Stomach (tissue), 9 donors: ENCODE data around the gene AP3B1. TPM values are rescaled to one million over a fixed set of nuclear protein-coding genes. Genes with fewer than 3 reads are reported as not detected.
A peak's percentile ranks its signal among the peaks of the same experiment; 100 is the strongest.

Experiments used
- DNase-seq, 2 donors: peaks; one replicate each; pipeline versions ENCODE4 v3.0.0 to v3.0.0-alpha.2; 2013 to 2019
- H3K27ac ChIP-seq, 5 donors: fragments of 200-600 bp in 4 of 5; sonication (generic) in 4 of 5; one replicate each; pipeline ENCODE4 v1.5.1; 2013 to 2019; ENCODE audit warnings: mild to moderate bottlenecking in 1 of 5, moderate library complexity in 1 of 5
- H3K27me3 ChIP-seq, 3 donors: fragments of 200-600 bp; sonication (generic); one replicate each; pipeline ENCODE4 v1.5.1; 2017 to 2019; ENCODE audit warnings: mixed run types in 1 of 3
- H3K36me3 ChIP-seq, 4 donors: fragments of 200-600 bp; sonication (generic); 1 replicate in 3 of 4; 2 replicates in 1 of 4; pipeline ENCODE4 v1.5.1; 2016 to 2019
- H3K4me1 ChIP-seq, 4 donors: fragments of 200-600 bp; sonication (generic); one replicate each; pipeline ENCODE4 v1.5.1; 2016 to 2019
- H3K4me3 ChIP-seq, 4 donors: fragments of 200-600 bp; sonication (generic) in 3 of 4; one replicate each; pipeline ENCODE4 v1.5.1; 2016 to 2019; ENCODE audit warnings: mild to moderate bottlenecking in 1 of 4
- H3K9me3 ChIP-seq, 4 donors: fragments of 200-600 bp; sonication (generic); one replicate each; pipeline ENCODE4 v1.5.1; 2016 to 2019
- EP300 ChIP-seq: sonication (generic); formaldehyde crosslinking; IDR thresholded peaks from one replicate; pipeline ENCODE4 v1.6.1; 2017; ENCODE audit warnings: antibody characterized with exemption
- POLR2A ChIP-seq, 4 donors: fragments of 450-650 bp; IDR thresholded peaks; one replicate each; pipeline ENCODE4 v1.6.1; 2016; ENCODE audit warnings: antibody characterized with exemption in 4 of 4, control low read depth in 2 of 4, mild to moderate bottlenecking in 1 of 4, moderate library complexity in 1 of 4
- POLR2AphosphoS5 ChIP-seq, 3 donors: sonication (generic); formaldehyde crosslinking; IDR thresholded peaks; one replicate each; pipeline ENCODE4 v1.6.1; 2016; ENCODE audit warnings: antibody characterized with exemption in 3 of 3
- WGBS, 5 donors: extraction: QIAGEN DNeasy Blood & Tissue Kit in 3 of 5; methylation state at CpG; one replicate each; pipeline versions ENCODE4 v1.1.5 to v1.1.7; 2013 to 2018; 5-methylcytosine and 5-hydroxymethylcytosine counted together
- intact Hi-C: fragments of 100-400 bp; cut with DNase I; formaldehyde crosslinking; loops from one replicate; pipeline ENCODE4 v1.15.1; 2023; ENCODE audit warnings: low total_unique reads
- polyA plus RNA-seq, 3 donors: library from polyadenylated mRNA; stranded (reverse); fragments of 200-250 nt; gene quantifications; one replicate each; pipeline ENCODE4 v1.2.3, GENCODE V29; 2013
- total RNA-seq, 5 donors: library from RNA; depleted of rRNA; stranded (reverse); fragments of >200 nt; gene quantifications; one replicate each; pipeline versions ENCODE4 v1.1.0 to v1.2.3, GENCODE V29; 2014 to 2016
- TF ChIP-seq, protein P1 (sequence below), 7 experiments: fragments of 450-650 bp in 4 of 7; fragments of 200-600 bp in 3 of 7; sonication (generic) in 3 of 7; IDR thresholded peaks; one replicate each; pipeline ENCODE4 v1.5.1; 2016 to 2019; ENCODE audit warnings: antibody characterized with exemption in 7 of 7, control low read depth in 2 of 7, mild to moderate bottlenecking in 1 of 7
- donor health status: healthy with polysubstance abuse.
- donor health status: Bipolar disorder and iron deficiency.
- donor health status: healthy.

Gene AP3B1
- total and polyA plus RNA-seq, 8 donors = 15.2 to 81.0 (median 23.5) TPM

DNA sequence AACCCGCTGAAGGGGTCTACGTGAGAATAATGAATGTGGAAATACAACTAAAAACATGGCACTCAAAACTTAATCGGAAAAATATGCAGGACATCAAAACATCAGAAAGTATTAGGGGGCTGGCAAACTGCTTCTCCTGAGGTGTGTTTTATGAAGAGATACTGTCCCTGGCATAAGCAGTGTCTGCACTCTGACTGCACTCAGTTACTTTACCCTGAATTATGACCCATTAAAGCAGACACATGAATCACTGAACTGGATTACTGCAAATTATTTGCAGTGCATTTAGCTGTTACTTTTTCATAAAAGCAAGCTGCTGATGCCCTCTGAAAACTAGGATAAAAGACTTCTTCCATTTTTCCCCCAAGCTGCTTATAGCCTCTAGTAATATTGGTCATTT, 164.9 kb downstream of the AP3B1 start:
- TF ChIP-seq, protein P1, sequence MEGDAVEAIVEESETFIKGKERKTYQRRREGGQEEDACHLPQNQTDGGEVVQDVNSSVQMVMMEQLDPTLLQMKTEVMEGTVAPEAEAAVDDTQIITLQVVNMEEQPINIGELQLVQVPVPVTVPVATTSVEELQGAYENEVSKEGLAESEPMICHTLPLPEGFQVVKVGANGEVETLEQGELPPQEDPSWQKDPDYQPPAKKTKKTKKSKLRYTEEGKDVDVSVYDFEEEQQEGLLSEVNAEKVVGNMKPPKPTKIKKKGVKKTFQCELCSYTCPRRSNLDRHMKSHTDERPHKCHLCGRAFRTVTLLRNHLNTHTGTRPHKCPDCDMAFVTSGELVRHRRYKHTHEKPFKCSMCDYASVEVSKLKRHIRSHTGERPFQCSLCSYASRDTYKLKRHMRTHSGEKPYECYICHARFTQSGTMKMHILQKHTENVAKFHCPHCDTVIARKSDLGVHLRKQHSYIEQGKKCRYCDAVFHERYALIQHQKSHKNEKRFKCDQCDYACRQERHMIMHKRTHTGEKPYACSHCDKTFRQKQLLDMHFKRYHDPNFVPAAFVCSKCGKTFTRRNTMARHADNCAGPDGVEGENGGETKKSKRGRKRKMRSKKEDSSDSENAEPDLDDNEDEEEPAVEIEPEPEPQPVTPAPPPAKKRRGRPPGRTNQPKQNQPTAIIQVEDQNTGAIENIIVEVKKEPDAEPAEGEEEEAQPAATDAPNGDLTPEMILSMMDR (IDR thresholded peaks at IDR 0.05) = no peak
- TF ChIP-seq POLR2A (IDR thresholded peaks at IDR 0.05) (no peak), EP300 (no peak), POLR2AphosphoS5 (IDR thresholded peaks at IDR 0.05) (no peak)
- intact Hi-C loops = no loop called here
- 90 to 99% (median 94%) methylated on average over 3 of the region's 3 CpGs for WGBS, 5 donors

DNA sequence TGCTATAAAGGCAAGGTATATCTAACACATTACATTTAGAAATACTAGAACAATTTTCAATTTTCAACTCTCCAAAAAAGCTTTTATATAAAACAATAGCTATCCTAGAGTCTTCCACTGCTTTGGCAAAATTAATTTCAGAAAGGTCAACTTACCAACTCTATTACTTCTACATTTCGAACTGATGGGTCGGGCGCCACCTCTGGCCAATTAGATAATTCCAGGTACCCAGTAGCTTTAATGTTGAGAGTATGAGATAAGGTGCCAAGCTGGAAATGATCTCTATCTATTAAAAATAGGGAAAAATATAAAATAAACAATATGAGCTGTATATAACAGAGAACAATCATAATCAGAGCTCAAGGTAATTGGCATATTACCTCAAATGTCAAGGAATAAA, 166.6 kb downstream of the AP3B1 start:
- no peak for DNase-seq
- Histone ChIP-seq H3K4me1 (no peaks in the 10 kb centered on the region), H3K36me3 (peaks cover 0 to 13% (median 9%) of the 10 kb centered on the region in 4 donors), H3K4me3 (no peak overlapping the region), H3K27me3 (no peaks in the 10 kb centered on the region), H3K27ac (no peak overlapping the region), H3K9me3 (no peaks in the 10 kb centered on the region)
- 89 to 96% (median 92%) methylated on average over 3 of the region's 3 CpGs for WGBS, 5 donors
- intact Hi-C loops = no loop called here
- TF ChIP-seq EP300 = no peak
- no peak for TF ChIP-seq POLR2AphosphoS5 (IDR thresholded peaks at IDR 0.05)
- TF ChIP-seq, protein P1 (IDR thresholded peaks at IDR 0.05) = no peak
- TF ChIP-seq POLR2A (IDR thresholded peaks at IDR 0.05) = no peak

More for the DNA sequence above, 164.9 kb downstream of the AP3B1 start:
- H3K4me1 ChIP-seq = no peaks in the 10 kb centered on the region
- no peak overlapping the region for H3K27ac ChIP-seq
- H3K4me3 ChIP-seq = no peak overlapping the region
- H3K9me3 ChIP-seq = no peaks in the 10 kb centered on the region
- H3K27me3 ChIP-seq = no peaks in the 10 kb centered on the region
- DNase-seq = peak in 1 of 2 donors; percentile 14
- H3K36me3 ChIP-seq = peaks cover 0 to 12% (median 12%) of the 10 kb centered on the region in 4 donors

DNA sequence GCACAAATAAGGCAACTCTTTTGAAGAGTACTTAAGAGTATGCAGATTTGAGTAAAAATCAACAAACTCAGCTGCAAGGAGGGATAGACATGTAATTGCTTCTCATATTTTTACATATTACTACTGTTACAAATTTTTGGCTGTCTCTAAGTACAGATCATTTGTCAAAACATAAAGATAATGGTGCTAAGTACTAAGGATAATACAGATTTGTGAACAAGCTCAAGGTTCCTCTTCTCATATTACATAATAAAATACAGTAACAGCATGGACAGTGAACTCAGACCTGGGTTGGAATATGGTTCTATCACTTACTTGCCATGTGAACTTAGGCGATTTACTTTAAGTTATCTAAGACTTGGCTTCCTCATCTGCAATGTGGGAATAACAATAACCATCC, 168.0 kb downstream of the AP3B1 start:
- TF ChIP-seq EP300 = no peak
- no peak for TF ChIP-seq POLR2AphosphoS5 (IDR thresholded peaks at IDR 0.05)
- TF ChIP-seq, protein P1 (IDR thresholded peaks at IDR 0.05) = no peak
- TF ChIP-seq POLR2A (IDR thresholded peaks at IDR 0.05) = no peak
- Histone ChIP-seq H3K27ac (no peak overlapping the region), H3K9me3 (no peaks in the 10 kb centered on the region), H3K27me3 (no peaks in the 10 kb centered on the region), H3K36me3 (peaks cover 0 to 13% (median 9%) of the 10 kb centered on the region in 4 donors), H3K4me3 (no peak overlapping the region), H3K4me1 (no peaks in the 10 kb centered on the region)
- DNase-seq = no peak
- intact Hi-C loops = no loop called here
- WGBS, 5 donors = 97 to 100% (median 100%) methylated on average over 1 of the region's 1 CpG

DNA sequence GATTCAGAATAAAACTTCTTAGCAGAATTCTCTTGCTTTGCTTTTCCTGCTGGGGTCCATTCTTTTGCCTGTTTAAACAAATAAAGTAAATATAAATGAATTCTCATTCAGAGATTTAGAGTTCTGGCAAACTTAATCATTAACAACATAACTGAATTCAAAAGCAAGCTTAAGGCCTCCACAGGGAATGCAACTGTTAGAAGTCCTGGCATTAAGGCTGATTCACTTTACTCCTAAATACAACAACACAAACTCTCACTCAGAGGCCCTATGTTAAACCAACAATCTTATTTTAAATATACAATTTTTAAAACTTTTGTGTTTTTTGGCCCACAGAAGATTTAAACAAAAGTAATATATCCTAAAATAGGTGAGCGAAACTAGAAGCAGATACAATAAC, 178.3 kb downstream of the AP3B1 start:
- no peaks in the 10 kb centered on the region for H3K27me3 ChIP-seq
- H3K27ac ChIP-seq = no peak overlapping the region
- TF ChIP-seq EP300 (no peak), POLR2A (IDR thresholded peaks at IDR 0.05) (no peak)
- H3K36me3 ChIP-seq = peaks cover 0 to 76% (median 66%) of the 10 kb centered on the region in 4 donors
- no peak overlapping the region for H3K4me3 ChIP-seq
- 91 to 97% (median 93%) methylated on average over 1 of the region's 1 CpG for WGBS, 5 donors
- intact Hi-C loops = no loop called here
- DNase-seq = peak in 1 of 2 donors; percentile 5
- H3K9me3 ChIP-seq = no peaks in the 10 kb centered on the region
- no peaks in the 10 kb centered on the region for H3K4me1 ChIP-seq

DNA sequence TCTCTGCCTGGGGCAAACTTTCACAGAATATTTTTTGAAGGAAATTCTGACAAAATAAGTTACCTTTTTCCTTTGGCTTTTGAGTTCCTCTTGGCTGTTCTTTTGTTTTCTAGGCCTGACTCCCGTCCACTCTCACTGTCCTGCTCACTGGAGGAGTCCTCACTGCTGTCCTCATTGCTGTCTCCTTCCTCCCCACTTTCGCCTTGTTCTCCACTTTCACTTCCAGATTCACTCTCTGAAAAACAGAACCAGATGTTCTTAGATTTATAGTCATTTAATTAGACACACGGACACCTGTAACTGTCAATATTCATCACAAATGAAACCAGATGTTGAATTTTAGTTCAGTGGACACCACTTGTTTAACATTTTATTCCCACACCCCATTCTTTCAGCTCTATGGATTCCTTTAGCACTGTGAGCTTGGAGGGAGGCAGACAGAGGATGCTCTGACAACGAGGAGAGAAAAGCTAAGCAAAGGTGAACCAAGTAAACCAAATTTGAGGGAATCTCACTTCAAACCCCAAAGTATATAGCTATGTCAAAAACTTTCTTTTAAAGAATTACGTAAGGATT, 180.7 kb downstream of the AP3B1 start:
- Histone ChIP-seq H3K36me3 (peaks cover 0 to 73% (median 68%) of the 10 kb centered on the region in 4 donors), H3K4me3 (no peak overlapping the region), H3K9me3 (no peaks in the 10 kb centered on the region), H3K27ac (no peak overlapping the region), H3K27me3 (no peaks in the 10 kb centered on the region), H3K4me1 (no peaks in the 10 kb centered on the region)
- TF ChIP-seq, protein P1 (IDR thresholded peaks at IDR 0.05) = no peak
- TF ChIP-seq POLR2AphosphoS5 (IDR thresholded peaks at IDR 0.05) (no peak), POLR2A (IDR thresholded peaks at IDR 0.05) (no peak), EP300 (no peak)
- DNase-seq = no peak
- 86 to 94% (median 89%) methylated on average over 5 of the region's 5 CpGs for WGBS, 5 donors
- intact Hi-C loops = no loop called here
